Measurements from ENCODE around the gene HPS5. TPM values are rescaled to one million over a fixed set of nuclear protein-coding genes. Genes with fewer than 3 reads are reported as not detected.

HPS5 gene
- total RNA-seq, 1 experiment from 2014 or later: 31.8 TPM

GRCh38 chr11:18243783-18244362 is 78.1 kb downstream of the HPS5 start:
- Mint-ChIP-seq H3K36me3 (ENCODE audit: insufficient read depth, unreplicated experiment) (peaks cover 7% of the 10 kb centered on the region), H3K27ac (ENCODE audit: low read depth, unreplicated experiment) (no peak overlapping the region), H3K4me3 (ENCODE audit: unreplicated experiment) (no peak overlapping the region), H3K9me3 (ENCODE audit: unreplicated experiment) (no peaks in the 10 kb centered on the region), H3K4me1 (ENCODE audit: insufficient read depth, unreplicated experiment) (peaks cover 24% of the 10 kb centered on the region), H3K27me3 (ENCODE audit: insufficient read depth, unreplicated experiment) (peaks cover 10% of the 10 kb centered on the region)
- TF ChIP-seq, protein P1, sequence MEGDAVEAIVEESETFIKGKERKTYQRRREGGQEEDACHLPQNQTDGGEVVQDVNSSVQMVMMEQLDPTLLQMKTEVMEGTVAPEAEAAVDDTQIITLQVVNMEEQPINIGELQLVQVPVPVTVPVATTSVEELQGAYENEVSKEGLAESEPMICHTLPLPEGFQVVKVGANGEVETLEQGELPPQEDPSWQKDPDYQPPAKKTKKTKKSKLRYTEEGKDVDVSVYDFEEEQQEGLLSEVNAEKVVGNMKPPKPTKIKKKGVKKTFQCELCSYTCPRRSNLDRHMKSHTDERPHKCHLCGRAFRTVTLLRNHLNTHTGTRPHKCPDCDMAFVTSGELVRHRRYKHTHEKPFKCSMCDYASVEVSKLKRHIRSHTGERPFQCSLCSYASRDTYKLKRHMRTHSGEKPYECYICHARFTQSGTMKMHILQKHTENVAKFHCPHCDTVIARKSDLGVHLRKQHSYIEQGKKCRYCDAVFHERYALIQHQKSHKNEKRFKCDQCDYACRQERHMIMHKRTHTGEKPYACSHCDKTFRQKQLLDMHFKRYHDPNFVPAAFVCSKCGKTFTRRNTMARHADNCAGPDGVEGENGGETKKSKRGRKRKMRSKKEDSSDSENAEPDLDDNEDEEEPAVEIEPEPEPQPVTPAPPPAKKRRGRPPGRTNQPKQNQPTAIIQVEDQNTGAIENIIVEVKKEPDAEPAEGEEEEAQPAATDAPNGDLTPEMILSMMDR (IDR thresholded peaks at IDR 0.05; ENCODE audit: unreplicated experiment): peak; percentile 94
- no TSS peak for BruUV-seq (replicated peaks)
- ChIA-PET POLR2A (interaction anchor here (0.6 to 2.7 kb wide), 14 partner anchors 10 to 296 kb away, joined by 3 to 9 read pairs (median 3); partner anchors contain the start of genes GTF2H1, HPS5, SAA1 and SAAL1), CTCF (interaction anchor here (0.5 to 2.4 kb wide), 53 partner anchors 8 to 985 kb away, joined by 3 to 27 read pairs (median 4); partner anchors contain the start of genes GTF2H1 and HPS5)
- intact Hi-C loops (cut with micrococcal nuclease): loop anchor here (2.0 to 10.0 kb wide), 6 partner anchors 79 to 491 kb away; partner anchors contain the start of genes GTF2H1, HPS5 and TSG101
- peak; percentile 86 for DNase-seq (ENCODE audit: unreplicated experiment)

GRCh38 chr11:18239655-18240054 is 82.3 kb downstream of the HPS5 start:
- ChIA-PET POLR2A (no interaction called here), CTCF (interaction anchor here (0.6 to 2.6 kb wide), 2 partner anchors 50 to 124 kb away, joined by 3 to 7 read pairs; no protein-coding TSS in a partner anchor)
- peaks cover 4% of the 10 kb centered on the region for H3K4me1 Mint-ChIP-seq (ENCODE audit: insufficient read depth, unreplicated experiment)
- no peak for DNase-seq (ENCODE audit: unreplicated experiment)
- BruUV-seq (replicated peaks): no TSS peak
- intact Hi-C loops (cut with micrococcal nuclease): loop anchor here (5.0 to 10.0 kb wide), 5 partner anchors 133 to 495 kb away; partner anchors contain the start of gene TSG101
- no peaks in the 10 kb centered on the region for H3K36me3 Mint-ChIP-seq (ENCODE audit: insufficient read depth, unreplicated experiment)
- TF ChIP-seq, protein P1 (IDR thresholded peaks at IDR 0.05; ENCODE audit: unreplicated experiment): no peak
- H3K4me3 Mint-ChIP-seq (ENCODE audit: unreplicated experiment): no peak overlapping the region
- H3K27ac Mint-ChIP-seq (ENCODE audit: low read depth, unreplicated experiment): no peak overlapping the region
- H3K9me3 Mint-ChIP-seq (ENCODE audit: unreplicated experiment): no peaks in the 10 kb centered on the region
- peaks cover 26% of the 10 kb centered on the region for H3K27me3 Mint-ChIP-seq (ENCODE audit: insufficient read depth, unreplicated experiment)

- Mint-ChIP-seq H3K4me3 (ENCODE audit: unreplicated experiment) (no peak within 1 kb of the TSS), H3K27ac (ENCODE audit: low read depth, unreplicated experiment) (no peak within 1 kb of the TSS), H3K4me1 (ENCODE audit: insufficient read depth, unreplicated experiment) (no peaks in the 10 kb centered on the region), H3K27me3 (ENCODE audit: insufficient read depth, unreplicated experiment) (peaks cover 36% of the 10 kb centered on the region), H3K9me3 (ENCODE audit: unreplicated experiment) (no peaks in the 10 kb centered on the region), H3K36me3 (ENCODE audit: insufficient read depth, unreplicated experiment) (no peaks in the 10 kb centered on the region)
- no TSS peak for BruUV-seq (replicated peaks)
- ChIA-PET CTCF (interaction anchor here (0.6 kb wide), 2 partner anchors 28 to 33 kb away, joined by 3 to 4 read pairs; no protein-coding TSS in a partner anchor), POLR2A (no interaction called here)
- intact Hi-C loops (cut with micrococcal nuclease): no loop called here
- DNase-seq (ENCODE audit: unreplicated experiment): no peak
- TF ChIP-seq, protein P1 (IDR thresholded peaks at IDR 0.05; ENCODE audit: unreplicated experiment): no peak
These were observed 85.1 kb downstream of the HPS5 start, which contains the start of gene SAA4 for GRCh38 chr11:18236664-18237356. Gene SAA4 (minus strand): TSS chr11:18236802. CDS start chr11:18235926, 876 bp downstream.

Data from MCF 10A (cell line).